Measurements from ENCODE around the gene TENT4A.
A peak's percentile ranks its signal among the peaks of the same experiment; 100 is the strongest.

TENT4A gene

DNA sequence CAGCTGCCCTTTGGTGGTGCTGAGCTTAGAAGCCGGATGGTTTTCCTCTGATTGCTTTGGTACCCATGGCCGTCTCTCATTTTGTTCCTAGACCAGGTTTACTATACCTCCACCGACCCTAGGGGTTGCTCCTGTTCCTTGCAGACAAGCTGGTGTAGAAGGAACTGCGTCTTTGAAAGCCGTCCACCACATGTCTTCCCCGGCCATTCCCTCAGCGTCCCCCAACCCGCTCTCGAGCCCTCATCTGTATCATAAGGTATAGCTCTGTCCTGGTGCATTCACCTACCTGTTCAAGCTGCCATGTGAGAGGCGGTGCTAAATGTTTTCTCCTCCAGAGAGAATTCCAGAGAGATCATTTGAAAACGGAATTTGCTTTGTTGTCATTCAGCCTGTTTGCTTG is 39.5 kb downstream of the TENT4A start:
- no peak for DNase-seq (ENCODE audit: low spot score)

DNA sequence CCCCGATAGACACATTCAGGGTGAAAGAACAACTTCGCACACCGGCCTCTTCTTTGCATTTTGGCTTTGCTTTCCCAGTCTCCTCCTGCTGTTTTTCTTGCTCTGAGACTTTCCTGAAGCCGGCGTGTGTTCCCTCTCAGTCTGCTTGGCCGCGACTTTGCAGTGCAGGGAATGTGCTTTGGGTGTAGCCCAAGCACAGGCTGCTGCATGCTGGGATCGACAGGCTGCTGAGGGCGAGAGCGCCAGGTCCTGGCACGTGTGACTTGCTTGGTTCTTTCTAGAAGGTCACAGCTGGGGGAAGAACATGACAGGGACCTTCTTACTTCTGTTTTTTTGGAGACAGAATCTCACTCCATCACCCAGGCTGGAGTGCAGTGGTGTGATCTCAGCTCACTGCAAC is 40.6 kb downstream of the TENT4A start:
- no peak for DNase-seq (ENCODE audit: low spot score)

DNA sequence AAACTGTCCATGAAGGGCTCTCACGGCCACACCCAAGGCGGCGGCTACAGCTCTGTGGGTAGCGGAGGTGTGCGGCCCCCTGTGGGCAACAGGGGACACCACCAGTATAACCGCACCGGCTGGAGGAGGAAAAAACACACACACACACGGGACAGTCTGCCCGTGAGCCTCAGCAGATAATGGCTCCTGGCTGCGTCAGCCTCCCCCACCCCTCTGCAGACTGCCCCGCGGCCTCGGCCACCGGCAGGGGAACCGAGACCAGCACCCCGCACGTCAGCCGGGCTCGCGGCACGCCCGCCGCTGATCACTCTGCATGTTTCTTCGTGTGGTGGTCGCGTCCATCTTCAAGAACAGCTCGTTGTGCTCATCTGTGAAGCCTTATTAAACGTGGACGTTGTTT is 41.5 kb downstream of the TENT4A start:
- no peak for DNase-seq (ENCODE audit: low spot score)

DNA sequence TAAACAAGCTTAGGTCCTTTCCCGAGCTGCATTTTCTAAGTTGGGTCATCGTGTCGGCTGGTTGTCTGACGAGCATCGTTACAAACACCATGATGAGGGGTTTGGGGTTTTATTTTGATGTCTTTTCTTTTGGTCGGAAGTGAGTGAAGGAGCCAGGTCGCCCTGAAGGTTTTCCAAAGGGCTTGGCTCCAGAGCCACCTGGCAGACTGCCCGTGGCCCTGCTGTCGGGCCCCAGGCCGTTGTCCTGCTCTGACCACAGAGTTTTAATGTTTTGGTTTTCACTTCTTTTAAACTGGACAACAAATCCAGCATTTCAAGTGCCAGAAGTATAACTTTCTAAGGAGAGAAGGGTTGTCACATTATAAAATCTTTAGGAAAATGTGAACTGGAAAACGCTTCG is 42.3 kb downstream of the TENT4A start:
- DNase-seq (ENCODE audit: low spot score), result no peak

DNA sequence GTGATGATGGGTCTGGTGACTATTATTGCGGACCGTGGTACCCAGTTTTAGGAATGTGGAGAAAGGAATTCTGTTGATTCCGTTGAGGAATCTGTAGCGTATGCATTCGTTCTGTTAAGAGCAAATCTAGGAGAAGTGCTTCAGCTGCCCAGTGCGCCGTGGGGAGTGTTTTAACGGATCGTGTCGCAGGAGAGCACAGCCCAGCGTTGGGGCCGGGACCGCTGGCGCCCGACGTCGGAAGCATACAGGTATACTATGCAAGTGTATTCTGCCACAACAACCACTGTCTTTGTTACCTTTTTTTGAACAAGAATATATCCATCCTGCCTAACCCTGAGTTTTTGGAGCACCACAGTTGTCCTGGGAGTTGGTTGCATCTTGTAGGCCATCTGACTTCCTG is 42.7 kb downstream of the TENT4A start:
- no peak for DNase-seq (ENCODE audit: low spot score)

DNA sequence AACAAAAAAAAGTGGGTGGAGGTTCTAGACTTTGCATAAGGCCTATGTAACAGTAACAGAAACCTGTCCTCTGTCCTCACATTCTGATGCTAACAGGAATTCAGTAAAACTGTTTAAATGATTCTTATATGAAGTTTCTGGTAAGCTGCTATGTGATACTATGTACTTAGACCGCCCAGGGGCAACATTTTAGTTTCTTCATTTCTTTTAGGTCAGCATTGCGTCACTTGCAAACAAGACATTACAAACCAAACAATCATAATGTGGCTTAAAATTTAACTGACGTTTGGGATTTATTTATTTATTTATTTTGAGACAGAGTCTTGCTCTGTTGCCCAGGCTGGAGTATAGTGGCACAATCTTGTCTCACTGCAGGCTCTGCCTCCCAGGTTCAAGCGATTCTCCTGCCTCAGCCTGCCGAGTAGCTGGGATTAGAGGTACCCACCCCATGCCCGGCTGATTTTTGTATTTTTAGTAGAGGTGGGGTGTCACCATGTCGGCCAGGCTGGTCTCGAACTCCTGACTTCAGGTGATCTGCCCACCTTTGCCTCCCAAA is 44.3 kb downstream of the TENT4A start:
- no peak for DNase-seq (ENCODE audit: low spot score)

DNA sequence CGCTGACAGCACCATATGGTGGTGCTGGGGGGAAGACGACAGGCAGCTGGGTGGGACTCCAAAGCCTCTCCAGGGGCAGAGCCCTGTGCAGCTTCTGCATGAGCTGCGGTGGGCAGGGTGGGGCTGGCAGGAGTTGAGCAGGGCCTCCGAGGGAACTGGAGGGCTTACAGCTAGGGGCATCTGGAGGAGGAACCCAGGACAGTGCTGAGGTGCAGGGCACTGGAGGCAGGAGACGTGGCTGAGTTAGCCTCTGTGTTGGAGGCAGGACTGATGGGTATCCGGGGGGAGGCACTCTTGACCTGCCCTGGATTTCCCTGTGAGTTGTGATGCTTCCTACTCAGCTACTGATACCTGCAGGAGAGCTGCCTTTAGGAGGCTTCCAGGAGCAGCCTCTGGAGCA is 45.0 kb downstream of the TENT4A start:
- no peak for DNase-seq (ENCODE audit: low spot score)

DNA sequence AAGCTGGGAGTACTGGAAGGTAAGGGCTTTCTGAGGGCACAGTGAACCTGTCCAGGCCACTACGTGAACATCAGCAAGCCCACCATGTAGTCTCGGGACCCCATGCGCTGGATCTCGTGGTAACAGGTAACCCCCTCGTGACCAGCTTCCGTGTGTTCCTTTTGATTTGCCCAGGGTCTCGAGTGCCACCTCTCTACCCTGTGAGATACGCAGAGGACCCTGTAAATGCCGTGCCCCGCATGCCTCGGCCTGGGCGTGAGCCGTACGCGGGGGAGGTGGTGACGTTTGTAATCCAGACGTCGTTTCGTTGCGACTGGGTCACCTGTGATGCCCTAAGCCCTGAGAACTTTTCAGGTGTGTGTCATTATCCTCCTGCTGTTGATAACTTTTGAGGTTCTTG is 45.5 kb downstream of the TENT4A start:
- no peak for DNase-seq (ENCODE audit: low spot score)

DNA sequence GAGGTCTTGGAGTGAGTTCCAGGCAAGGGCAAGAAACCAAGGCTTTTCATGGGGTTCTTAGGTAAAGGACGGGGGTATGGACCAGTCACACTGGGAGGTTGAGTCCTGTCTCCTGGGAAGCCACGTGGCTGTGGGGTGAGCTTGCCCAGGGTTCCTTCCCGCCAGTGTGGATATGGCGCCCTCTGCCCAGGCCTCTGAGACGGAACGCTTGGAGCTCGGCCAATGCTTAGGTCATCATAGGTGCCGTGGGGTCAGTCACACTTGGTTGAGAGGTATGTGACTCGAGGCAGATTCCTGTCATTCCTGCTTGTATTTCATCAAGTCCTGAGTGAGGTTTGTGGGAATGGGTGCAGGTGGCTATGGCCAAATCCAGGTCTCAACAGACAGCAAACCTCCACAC is 46.2 kb downstream of the TENT4A start:
- DNase-seq (ENCODE audit: low spot score), result no peak

DNA sequence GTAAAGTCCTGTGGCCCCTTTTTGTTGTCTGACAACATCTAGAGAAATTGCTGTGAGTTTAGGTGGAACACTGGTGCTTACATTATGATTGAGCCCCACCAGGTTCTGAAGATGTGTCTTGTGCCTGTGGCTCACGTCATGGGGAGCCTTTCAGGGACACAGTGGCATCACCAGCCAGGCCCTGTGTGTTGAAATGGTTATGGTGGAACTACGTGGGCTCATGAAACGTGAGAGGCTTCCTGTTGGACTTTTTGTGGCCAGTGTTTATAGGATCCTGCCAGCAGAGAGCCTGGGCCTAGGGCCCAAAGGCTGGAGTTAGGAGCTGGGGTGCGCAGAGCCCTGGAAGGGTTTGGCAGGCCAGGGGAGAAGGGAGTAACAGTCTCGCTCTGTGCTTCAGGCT is 46.8 kb downstream of the TENT4A start:
- DNase-seq (ENCODE audit: low spot score), result no peak

DNA sequence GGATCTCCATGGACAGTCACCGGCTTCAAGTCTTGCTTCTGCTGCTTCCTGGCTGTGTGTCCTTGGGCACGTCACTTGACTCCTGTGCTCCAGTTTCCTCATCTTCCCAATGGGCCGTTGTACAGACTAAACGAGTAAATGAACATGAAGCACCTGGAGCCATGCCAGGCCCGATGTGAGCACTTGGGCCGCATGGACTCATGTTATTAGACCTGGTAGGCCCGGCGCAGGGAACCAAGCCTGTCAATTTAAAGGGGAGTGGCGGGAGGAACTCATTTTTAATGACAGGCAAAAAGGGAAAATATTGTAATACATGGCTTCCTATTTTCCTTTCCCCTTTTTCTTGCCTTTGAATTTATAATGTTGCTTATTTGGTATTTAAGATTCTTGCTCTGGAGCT is 47.5 kb downstream of the TENT4A start:
- no peak for DNase-seq (ENCODE audit: low spot score)

DNA sequence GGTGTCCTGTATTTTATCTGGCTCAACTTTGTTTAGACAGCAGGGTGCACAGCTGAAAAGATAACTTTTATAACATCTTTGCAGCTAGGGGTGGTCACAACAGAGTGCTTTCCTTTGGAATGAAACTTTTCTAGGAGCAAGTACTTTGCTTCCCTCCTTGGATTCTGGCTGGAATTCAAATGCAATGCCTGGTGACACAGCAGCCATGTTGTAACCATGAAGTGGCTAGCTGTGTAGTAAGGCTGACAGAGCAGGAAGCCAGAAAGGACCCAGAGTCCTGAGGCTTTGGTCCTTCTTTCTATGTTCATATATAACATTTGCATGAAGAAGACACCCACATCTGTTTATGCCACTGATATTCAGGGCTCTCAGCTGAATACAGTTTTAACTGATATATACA is 48.1 kb downstream of the TENT4A start:
- no peak for DNase-seq (ENCODE audit: low spot score)

DNA sequence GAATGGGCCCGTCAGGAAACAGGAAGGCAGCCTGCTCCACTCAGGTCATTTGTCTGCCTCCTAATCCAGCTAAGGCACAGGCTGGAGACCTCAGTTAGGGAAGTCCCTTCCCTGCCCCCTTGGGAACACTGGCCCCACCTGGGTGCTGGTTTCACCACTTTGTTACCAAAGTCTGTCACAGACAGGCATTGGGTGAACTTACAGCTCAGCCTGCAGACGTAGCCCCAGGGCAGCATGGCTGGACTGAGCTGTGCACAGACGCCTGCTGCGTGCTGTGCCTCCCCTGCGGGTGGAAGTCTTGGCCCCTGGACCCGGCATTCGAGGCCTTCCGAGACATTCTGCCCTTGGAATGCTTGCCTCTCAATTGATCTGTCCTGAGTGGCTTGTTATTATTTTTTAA is 48.9 kb downstream of the TENT4A start:
- no peak for DNase-seq (ENCODE audit: low spot score)

DNA sequence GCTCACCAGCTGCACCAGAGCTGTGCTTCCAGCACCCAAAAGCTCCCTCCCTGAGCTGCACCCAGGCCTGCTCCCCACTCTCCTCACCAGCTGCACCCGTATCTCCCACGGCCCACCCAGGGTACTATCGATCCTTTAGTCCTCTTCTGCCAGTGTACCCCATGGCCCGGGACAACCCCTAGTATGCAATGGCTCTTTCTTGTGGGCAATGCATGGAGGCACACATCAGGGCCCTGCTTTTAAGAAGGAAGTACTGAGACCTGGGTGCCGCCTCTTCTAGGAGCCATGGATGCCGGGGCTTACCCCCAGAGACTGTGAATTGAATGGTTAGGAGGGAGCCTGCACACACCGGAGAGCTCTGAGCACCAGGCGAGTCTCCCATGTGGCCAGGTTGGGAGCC is 49.5 kb downstream of the TENT4A start:
- DNase-seq (ENCODE audit: low spot score), result no peak

DNA sequence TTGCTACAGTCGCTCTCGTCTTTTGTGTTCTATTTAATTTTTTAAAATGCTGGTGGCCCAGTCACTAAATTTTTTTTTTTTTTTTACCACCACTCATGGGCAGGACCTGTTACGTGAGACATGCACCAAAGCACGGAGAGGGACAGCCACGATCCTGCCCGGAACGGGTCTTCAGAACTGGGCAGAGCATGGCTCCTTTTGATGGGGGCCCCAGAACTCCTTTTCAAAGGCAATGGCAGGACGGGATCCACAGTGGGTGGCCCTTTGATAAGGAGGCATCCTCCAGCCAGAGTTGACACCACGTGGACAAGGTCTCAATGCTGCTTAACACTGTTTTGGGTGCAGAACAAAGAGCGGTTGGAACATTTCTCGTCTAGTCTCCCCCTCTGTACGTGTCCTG is 50.0 kb downstream of the TENT4A start:
- no peak for DNase-seq (ENCODE audit: low spot score)

DNA sequence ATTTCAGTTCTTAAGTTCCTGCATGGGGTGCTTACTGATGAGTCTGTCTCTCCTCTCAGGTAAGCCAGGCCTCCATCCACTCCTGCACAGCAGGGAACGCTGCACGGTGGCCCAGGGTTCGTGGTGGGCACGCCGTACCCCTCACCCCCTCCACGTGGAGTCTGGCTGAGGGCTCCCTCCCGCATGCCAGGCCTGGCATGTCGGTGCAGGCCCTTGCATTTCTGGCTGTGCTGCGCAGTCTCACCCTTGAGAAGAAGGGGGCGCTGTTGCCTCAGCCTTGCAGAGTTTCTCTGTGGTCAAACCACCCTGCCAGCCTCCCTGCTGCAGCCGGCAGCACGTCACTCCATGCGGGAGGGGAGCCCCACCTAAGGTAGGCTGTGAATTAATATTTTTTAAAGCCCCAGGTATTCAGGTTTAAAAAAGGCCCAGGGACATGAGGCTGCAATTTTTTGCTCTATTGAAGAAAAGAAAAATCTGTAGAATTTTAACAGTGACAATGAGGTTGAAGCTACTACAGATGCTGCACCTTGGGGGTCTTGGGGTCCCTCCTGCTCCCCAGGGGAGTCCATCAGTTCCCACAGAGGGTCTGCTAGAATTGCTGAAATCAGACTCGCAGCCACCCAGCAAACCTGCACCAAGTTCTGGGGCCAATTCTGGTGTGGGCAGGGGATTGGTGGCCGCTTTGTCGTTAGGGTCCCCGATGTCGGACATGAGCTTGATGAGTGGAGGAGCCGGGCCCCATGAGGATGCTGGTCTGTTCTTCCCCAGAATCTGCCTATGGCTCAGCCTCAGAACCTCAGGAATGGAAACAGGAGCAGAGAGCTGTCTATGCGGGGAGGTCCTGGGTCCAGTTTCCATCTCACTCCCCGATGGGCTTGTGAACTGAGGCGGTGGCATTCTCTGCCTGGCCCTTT is 52.6 kb downstream of the TENT4A start:
- peak; percentile 57 for DNase-seq (ENCODE audit: low spot score)

DNA sequence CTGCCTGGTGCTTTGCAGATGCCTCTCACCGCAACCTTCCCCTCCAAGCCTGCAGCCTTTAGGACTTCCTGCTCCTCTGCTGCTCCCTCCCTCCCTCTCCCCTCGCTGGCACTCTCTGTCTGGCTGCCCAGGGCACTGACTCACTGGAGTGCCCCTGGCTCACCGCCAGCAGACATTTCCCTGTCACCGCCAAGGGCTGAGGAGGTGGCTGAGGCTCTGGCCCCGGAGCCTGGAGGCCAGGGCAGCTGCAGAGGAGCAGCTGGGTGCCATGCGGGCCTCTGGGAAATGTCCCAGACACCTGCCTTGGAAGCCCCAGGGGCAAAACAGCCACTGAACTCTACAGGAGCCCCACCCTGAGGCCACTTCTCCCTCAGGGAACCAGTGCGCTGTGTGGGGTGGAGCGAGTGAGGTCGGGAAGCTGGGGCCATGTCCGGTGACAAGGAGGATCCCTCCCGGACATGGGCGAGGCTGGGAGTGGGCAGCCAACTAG is 53.4 kb downstream of the TENT4A start:
- no peak for DNase-seq (ENCODE audit: low spot score)

DNA sequence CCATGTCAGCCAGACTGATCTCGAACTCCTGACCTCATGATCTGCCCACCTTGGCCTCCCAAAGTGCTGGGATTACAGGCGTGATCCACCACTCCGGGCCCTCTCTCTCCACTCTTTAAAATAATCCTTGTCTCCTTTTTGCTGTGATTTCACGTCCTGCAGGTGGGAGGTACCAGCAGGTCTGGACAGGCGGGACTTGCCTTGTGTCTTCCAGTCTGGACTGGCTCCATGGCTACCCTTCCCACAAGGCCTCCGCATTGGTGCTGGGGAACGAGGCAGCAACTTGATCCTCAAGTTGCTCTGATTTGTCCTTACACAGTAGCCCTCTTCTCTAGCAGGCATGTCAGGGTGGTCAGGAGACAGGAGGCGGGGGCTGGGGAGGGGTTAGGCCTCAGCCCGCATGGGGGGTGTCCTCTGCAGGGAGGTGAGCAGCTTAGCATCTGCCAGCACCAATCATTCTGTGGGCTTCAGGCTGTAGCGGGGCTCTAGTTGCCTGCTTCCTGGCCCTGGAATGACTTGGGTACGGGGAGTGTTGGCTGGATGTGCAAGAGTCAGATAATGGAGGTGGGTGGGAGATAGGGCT is 54.3 kb downstream of the TENT4A start:
- DNase-seq (ENCODE audit: low spot score), result no peak

DNA sequence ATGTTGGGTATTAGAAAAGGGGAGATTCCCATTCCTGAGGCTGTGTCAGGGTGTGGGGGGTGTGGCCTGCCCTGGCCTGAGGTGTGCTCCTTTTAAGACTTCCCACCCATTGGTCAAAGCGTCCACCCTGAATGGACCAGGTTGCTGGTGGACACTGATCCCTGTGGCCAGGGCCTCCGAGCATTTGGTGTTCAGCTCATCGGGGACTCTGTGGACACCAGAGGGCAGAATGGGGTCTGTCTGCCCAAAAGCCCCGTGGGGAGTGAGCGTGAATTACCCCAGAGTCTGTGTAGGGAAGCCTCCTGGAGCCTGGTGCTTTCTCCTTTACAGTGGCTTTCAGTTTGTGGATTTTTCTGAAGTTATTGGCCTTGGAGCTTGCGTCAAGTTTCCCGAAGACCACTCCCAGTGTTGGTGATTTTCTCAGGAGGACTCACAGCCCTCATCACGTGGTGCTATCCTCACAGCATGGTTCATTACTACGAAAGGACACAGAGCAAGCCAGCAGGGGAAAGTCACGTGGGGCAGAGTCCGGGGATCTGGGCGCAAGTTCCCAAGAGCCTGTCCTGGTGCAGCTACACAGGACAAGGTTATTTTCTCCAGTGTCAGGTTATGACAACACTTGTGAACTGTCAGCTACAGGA is 55.5 kb downstream of the TENT4A start:
- no peak for DNase-seq (ENCODE audit: low spot score)

DNA sequence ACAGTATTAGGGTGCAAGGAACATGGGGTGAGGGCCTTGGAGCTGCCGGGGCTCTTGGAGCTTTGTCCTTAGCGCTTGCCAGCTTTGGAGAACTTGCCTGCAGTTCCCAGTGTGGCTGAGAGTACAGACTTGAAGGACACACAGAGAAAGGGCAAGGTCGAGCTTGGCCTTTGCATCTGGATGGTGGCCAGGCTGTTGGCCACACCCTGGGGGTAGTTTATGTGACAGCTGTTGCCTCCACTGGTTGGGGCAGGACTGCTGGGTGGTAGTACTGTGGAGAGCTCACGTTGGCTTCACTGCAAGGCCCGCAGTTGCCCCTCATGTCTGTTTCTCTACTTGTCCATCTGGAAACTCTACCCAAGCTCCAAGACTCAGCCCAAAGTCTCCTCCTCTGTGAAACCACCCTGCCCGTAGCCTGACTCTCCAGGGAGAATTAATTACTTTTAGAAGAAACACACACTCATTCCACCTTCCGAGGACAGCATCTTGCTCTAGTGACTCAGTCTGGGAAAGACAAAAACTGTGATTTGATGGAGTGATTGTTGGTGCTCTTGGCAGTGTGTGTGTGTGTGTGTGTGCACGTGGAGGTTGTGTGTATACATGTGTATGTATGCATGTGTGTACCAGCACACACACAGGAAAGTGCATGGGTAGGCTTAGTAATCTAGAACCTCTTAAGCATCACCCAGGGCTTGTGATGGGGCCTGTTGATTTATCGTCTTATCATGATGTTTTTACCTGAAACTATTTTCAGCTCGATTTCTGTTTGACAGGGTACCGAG is 57.8 kb downstream of the TENT4A start:
- no peak for DNase-seq (ENCODE audit: low spot score)

DNA sequence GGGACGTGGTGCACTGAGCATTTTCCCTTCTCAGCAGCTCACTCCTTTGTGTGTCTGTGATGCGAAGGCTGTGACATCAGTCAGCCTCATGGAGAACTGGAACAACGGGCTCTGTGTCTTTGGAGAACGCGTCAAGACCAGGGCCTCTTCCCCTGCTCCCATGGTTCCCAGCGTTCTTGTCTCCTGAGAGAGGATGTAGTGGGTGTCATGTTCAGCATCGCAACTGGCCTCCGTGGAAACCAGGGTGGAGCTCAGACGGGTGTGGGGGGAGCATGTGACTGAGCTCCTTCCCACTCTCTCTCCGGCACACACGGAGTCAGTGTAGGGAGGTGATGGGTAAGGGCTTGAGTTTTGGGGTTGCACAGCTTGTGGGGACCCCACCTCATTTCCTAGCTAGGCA is 59.7 kb downstream of the TENT4A start:
- DNase-seq (ENCODE audit: low spot score), result no peak

All from germinal center (tissue), 1 donor.